Cardiac fibroblast (primary cell): ENCODE results near the gene FAIM2.

Source experiments
- DNase-seq, 2 donors: peaks; one replicate each; pipeline versions ENCODE4 v3.0.0 to v3.0.0-alpha.2; 2010; ENCODE audit warnings: low read depth in 2 of 2
- H3K4me3 ChIP-seq, 2 donors: replicated peaks in 1 of 2; 1 replicate in 1 of 2; 2 replicates in 1 of 2; pipeline ENCODE4 v1.5.1; 2011; ENCODE audit warnings: low read depth in 2 of 2, low read length in 2 of 2, mild to moderate bottlenecking in 2 of 2, moderate library complexity in 1 of 2
- CTCF ChIP-seq: IDR thresholded peaks from one replicate; pipeline ENCODE4 v1.5.1; 2011; ENCODE audit warnings: low read depth, mild to moderate bottlenecking, low read length, inconsistent platforms

Gene FAIM2

DNA sequence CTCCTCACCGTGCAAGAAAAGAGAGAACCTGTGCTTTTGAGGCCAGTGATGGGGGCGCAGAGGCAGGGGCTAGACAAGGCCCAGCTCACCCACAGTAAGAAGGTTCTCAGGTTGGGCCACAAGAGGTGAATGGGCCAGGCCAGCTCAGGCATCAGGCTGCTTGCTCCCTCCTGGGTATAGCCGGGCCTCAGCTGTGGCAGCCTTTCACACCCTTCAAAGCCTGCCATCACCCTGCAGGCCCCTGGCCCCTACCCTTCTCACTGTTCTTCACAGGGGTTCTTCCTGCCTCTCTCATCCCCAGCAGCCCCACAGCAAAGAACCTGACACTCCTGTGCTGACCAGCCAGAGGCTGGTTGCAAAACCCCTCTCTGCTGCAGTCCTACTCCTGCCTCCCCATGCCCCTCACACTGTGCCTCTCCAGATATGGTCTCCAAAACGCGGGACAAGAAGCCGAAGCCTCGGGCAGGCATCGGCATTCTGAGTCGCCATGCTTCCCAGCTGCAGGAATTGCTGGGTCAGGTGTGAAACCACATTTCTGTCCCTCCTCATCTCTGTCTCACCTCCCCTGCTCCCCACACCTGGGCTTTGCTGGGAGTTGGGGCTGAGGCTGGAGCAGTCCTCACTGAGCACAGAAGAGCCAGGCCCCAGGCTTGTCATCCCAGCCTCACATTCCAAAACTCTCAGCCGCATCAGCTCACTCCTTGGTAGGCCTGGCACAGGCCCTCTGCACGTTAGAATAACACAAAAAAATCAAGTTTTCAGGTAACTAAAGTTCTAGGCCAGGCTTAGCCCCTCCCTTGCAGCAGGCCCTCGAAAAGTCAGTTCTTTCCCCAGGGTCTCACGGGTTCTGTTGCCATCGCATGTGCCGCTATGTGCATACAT is 6.9 kb upstream of the FAIM2 start:
- no peak for DNase-seq
- no peak overlapping the region for H3K4me3 ChIP-seq
- TF ChIP-seq CTCF: no peak

DNA sequence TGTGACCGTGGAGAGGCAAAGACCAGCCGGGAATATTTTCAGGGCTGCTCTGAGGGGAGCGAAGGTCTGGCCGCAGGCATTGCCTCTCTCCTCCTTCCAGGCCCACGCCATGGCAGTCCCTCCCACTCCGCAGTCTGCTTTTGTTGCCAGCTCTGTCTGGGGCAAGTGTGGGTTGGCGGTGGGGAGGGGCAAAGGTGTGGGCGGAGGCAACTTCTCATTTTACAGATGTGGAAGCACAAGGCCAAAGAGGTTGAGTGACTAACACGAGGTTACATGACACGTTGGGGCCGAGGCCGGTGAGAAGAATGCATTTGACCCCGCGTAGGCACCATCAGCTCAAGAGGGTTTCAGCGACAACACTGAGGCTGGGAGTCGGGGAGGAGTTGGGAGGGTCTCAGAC is 6.1 kb upstream of the FAIM2 start:
- no peak for TF ChIP-seq CTCF
- H3K4me3 ChIP-seq: no peak overlapping the region
- peak in 1 of 2 donors; percentile 39 for DNase-seq

DNA sequence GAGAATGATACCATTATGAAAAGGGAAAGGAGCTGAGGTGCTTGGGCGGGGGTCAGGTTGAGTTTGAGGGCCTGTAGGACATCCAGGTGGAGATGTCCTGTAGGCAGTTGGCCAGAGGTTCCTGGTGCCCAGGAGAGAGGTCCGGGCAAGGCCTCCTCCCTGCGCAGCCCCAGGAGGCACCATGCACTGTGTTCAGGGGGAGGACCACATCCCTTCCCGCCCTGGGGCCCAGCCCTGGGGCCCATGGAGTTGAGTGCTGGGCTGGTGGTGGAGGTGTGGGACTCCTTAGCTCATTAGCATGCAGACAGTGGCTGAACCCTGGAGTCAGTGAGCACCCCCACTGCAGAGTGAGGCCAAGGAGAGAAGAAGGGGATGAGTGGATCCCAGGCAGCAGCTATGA is 5.7 kb upstream of the FAIM2 start:
- no peak for DNase-seq
- no peak overlapping the region for H3K4me3 ChIP-seq
- no peak for TF ChIP-seq CTCF

DNA sequence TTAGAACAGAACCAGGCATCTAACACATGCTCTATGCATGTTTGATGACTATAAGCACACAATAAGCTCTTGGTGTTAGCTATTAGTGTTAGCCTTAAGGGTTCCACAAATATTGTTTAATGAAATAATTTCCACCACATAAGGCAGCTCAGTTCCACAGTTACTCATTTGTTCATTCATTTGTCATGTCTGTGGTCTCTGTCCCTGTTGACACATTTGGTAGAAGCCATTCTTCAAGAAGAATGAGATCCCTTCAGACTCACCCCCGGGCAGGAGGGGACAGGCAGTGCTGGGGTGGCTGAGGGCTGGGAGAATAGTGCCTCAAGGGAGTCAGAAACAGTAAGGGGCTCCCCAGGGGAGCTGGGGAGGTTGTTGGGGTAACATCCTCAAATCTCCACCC is 3.7 kb upstream of the FAIM2 start:
- H3K4me3 ChIP-seq: no peak overlapping the region
- no peak for TF ChIP-seq CTCF
- DNase-seq: no peak

- no peak for TF ChIP-seq CTCF
- H3K4me3 ChIP-seq: no peak overlapping the region
- no peak for DNase-seq
These were observed 2.1 kb upstream of the FAIM2 start for GRCh38 chr12:49905718-49906314.

DNA sequence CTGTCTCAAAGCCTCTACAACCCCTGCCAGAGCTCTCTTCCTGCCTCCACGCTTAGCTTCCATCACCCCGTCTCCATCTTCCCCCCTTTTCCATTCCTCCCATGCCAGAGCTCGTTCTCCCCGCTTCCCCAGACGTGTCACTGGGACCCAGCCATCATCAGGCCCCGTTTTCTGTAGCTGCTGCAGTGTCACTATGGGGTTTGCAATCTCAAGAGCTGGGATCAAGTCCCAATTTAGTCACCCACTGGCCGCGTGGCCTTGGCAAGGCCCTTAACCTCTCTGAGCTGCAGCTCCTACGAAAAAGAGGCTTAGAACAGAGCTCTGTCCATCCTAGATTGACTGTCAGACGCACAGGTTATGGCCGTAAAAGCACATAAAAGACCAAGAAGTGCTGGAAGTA is 901 bp upstream of the FAIM2 start:
- no peak for TF ChIP-seq CTCF
- H3K4me3 ChIP-seq: no peak overlapping the region
- no peak for DNase-seq
